CD4-positive, alpha-beta T cell treated with Interferon alpha-2 for 1 hour (primary cell): ENCODE results near the gene NTMT2.

Source experiments
- DNase-seq, 2 donors: peaks; one replicate each; pipeline ENCODE4 v3.0.0-alpha.2; 2020 to 2022

Gene NTMT2

GRCh38 chr1:170214117-170215032 is 68.6 kb downstream of the NTMT2 start:
- DNase-seq, result no peak

DNA sequence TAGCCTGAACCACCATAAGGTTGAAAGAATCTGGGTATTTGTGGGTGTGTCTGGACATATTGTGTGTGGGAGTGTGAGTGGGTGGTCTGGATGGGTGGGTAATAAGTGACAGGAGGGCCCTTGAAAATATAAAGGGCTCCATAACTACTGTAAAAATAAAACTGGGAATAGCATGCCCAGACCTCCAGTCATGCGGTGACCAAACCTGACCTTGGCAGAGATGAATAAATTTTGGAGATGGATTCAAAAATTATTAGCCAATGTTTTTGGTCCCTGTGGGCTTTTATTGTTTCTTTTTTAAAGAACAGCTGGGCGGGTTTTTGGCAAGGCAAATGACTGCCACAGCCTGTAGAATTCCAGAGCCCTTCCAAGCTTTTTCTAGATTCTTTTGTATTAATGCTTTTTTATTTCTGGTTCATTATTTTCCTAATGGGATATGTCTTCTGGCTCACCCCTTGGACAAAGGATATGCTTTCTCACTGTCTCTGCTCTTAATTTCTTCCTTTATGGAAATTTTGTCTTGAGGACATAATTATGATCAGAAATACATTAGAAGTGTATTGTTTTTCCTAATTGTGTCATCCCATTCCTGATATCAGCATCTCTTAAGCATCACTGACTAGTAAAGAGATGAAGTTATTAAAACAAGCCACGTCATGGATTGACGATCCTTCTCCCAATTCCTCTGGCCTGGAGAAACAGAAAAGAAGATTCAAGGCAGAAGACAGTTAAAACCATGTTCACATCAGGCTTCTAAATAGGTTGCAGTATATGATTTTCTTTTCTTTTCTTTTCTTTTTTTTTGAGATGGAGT is 69.5 kb downstream of the NTMT2 start:
- no peak for DNase-seq

GRCh38 chr1:170217517-170218256 is 71.9 kb downstream of the NTMT2 start:
- DNase-seq, result no peak

DNA sequence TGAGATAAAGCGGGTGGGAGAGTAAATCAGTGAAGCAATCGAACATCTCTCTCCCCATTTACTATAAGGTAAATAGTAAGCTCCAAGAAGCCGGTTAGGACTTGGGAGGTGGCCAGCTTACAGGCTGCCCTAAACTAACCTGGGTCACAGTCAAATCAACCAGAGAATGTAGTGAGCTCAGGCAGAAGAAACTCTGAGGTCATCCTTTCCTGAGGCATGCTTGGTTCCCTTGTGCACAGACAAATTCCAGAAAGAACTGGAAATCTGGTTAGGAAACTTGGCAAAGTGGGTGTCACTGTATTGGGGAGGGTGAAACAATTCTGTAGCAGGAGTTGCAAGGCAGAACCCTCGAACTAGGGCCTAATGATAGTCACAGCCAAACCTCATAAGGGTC is 72.5 kb downstream of the NTMT2 start:
- no peak for DNase-seq
